Fibroblast of upper back skin (primary cell): ENCODE data around the gene GLDC.
A peak's percentile ranks its signal among the peaks of the same experiment; 100 is the strongest.
"Not testable (repeated sequence)": the region's sequence is repeated elsewhere in the genome, so short reads cannot be mapped to it uniquely, and the experiment has no call there.

Source experiments
- DNase-seq: peaks from one replicate; pipeline ENCODE4 v3.0.0-alpha.2; 2013

The GLDC gene

GRCh38 chr9:6645355-6646292, at the start of gene GLDC:
GLDC (minus strand) TSS chr9:6645729; CDS start chr9:6645499, 230 bp downstream.
- DNase-seq, result no peak

GRCh38 chr9:6692881-6693361, 47.4 kb upstream of the GLDC start:
- DNase-seq, result no peak

GRCh38 chr9:6692433-6692832, 46.9 kb upstream of the GLDC start:
- DNase-seq, result no peak

- DNase-seq, result not testable (repeated sequence)
Observed at GRCh38 chr9:6690675-6691070, 45.1 kb upstream of the GLDC start.

- no peak for DNase-seq
Observed at GRCh38 chr9:6689893-6690674, 44.6 kb upstream of the GLDC start.

GRCh38 chr9:6687180-6687579, 41.7 kb upstream of the GLDC start:
- no peak for DNase-seq

- peak; percentile 36 for DNase-seq
Observed at GRCh38 chr9:6686396-6686795, 40.9 kb upstream of the GLDC start.

GRCh38 chr9:6681957-6682501, 36.5 kb upstream of the GLDC start:
- no peak for DNase-seq

GRCh38 chr9:6681147-6681956, 35.8 kb upstream of the GLDC start:
- DNase-seq, result peak; percentile 98

- DNase-seq, result peak; percentile 23
Observed at GRCh38 chr9:6680797-6681146, 35.2 kb upstream of the GLDC start.

GRCh38 chr9:6677803-6678202, 32.3 kb upstream of the GLDC start:
- no peak for DNase-seq

- DNase-seq, result no peak
Observed at GRCh38 chr9:6676254-6676921, 30.9 kb upstream of the GLDC start.

GRCh38 chr9:6675268-6675667, 29.7 kb upstream of the GLDC start:
- no peak for DNase-seq

GRCh38 chr9:6673326-6674025, 27.9 kb upstream of the GLDC start:
- no peak for DNase-seq

GRCh38 chr9:6672118-6672517, 26.6 kb upstream of the GLDC start:
- DNase-seq, result no peak

- no peak for DNase-seq
Observed at GRCh38 chr9:6671416-6671815, 25.9 kb upstream of the GLDC start.

- no peak for DNase-seq
Observed at GRCh38 chr9:6669881-6670280, 24.4 kb upstream of the GLDC start.

- DNase-seq, result peak; percentile 21
Observed at GRCh38 chr9:6667633-6668280, 22.2 kb upstream of the GLDC start.

GRCh38 chr9:6667080-6667479, 21.6 kb upstream of the GLDC start:
- no peak for DNase-seq

GRCh38 chr9:6665628-6666027, 20.1 kb upstream of the GLDC start:
- no peak for DNase-seq

- no peak for DNase-seq
Observed at GRCh38 chr9:6664204-6664680, 18.7 kb upstream of the GLDC start.
